Endothelial cell of hepatic sinusoid (primary cell): ENCODE measurements around the gene CNOT11.
"Not testable (repeated sequence)": the region's sequence is repeated elsewhere in the genome, so short reads cannot be mapped to it uniquely, and the experiment has no call there.

Source experiments
- in situ Hi-C: cut with HindIII; loops from 2 replicates; pipeline ENCODE4 v1.10.0; 2017; ENCODE audit warnings: low sequenced_read_pairs

The CNOT11 gene

DNA sequence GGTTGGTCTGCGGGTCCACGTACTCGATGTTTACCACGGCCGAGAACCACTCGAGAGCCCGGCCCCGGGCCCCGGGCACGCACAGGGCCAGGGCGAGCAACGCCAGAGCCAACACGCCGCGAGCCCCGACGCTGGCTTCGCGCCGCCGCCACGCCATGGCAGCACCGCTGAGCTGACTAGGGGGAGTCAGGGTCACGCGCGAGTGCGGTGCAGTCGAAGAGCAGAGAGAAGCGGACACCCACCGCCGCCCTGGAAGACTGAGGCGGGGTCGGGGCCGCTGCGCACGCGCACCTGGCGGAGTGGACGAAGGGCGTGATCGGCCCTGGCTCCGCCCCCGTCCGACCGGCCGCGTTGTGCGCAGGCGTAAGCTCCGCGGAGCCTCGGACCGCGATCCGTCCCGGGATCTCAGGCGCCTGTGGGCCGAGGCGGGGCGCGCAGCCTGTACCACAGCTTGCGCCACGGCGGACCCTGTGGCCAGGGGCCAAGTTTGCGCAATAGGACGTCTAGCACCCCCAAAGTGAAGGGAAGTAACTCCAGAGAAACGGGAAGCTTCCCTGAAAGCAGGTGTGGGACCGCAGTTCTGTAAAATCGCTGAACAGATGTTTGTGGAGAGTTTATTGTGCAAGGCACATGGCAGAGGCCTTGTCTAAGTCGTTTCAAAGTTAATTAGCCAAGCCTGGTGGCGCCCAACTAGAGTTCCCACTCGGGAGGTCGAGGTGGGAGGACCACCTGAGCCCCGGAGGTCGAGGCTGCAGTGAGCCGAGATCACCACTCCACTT, 55.9 kb downstream of the CNOT11 start, which contains the start of gene RNF149:
TSS of gene RNF149 (minus strand) at position 270 of the 779 bp plus-strand sequence. CDS start at position 157, 113 bp downstream.
- in situ Hi-C loops: no loop called here

DNA sequence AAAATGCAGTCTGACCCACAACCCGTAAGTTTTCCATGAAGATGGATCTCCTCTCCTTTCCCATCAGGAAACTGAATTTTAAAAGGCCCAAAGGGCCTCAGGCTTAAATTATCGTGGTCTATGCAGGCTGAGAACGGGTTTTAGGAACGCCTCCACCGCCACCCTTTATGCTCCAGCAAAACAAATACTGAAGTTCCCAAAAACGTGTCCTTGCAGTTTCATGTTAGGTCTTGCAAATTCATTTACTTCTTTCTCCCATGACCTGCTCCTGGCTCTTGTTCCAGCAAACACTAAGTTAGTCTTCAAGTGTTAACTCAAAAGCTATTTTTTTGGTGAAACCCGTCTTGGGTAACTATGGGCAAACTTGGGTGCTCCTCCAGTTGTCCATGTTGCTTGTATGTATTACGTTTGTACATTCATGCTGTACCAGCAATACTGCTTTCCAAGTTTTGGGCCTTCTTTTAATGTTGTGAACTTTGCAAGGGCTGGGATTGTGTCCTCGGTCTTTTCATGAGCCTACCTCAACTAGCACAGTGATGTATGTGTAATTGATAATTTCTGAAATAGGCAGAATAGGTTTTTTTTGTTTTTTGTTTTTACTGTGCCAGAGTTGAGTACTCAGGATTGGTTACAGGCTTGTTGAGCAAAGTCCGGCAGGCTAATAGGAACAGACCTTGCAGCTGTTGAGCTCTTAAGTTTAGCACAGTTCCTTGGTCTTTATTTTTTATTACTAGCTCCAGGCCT, 57.6 kb downstream of the CNOT11 start:
- in situ Hi-C loops: no loop called here

DNA sequence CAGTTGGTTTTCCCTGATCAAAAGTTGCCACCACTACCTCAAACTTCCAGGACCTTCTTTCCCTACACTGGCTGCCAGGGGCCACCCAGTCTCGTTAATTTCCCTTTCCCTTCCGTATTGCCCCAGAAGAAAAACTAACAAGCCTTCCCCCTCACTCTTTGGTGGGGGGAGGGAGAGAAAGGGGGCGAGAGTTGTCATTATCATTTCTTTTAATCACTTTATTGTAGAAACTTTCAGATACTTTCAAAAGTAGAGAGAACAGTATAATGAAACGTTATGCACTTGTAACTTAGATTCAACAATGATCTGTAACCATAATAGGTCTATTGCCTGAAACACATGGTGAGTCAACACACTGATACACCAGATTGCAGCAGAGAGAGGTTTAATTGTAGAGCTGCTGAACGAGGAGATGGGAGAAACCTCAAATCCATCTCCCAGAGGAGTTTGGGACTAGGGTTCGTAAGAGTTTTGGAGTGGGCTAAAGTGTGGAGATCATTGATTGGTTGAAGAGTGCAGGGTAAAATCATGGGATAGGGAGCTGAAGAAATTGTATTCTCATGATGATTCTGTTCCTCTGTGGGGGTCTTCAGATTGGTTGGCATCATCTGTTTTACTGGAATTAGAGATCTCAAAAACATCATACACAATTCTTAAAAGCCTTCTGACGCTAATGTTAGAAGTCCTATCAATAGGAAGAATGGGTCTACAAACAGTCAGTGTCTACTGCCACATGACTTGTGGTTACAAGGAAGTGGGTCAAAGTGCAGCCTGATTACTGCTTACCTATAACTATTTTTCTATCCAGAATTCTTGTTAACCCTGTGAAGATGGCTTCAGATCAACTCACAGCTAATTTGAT, 58.4 kb downstream of the CNOT11 start:
- in situ Hi-C loops: no loop called here

DNA sequence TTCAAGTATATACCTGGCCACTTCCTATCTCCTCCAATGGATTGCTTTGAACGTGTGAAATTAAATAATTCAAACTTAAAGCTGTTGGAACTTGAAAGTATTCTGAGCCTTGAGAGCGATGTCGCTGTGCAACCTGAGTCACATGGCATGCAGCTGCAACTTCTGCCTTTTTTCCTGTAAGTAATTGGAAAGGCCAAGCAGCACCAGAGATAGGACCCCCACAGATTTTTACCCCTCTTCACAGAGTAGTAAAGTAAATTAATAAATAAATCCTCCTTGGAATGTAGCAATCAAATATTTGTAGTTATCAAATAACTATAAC, 59.0 kb downstream of the CNOT11 start:
- in situ Hi-C loops: no loop called here

DNA sequence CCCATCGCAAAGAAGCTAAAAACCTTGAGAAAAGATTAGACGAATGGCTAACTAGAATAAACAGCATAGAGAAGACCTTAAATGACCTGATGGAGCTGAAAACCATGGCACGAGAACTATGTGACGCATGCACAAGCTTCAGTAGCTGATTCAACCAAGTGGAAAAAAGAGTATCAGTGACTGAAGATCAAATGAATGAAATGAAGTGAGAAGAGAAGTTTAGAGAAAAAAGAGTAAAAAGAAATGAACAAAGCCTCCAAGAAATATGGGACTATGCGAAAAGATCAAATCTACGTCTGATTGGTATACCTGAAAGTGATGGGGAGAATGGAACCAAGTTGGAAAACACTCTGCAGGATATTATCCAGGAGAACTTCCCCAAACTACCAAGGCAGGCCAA, 63.9 kb downstream of the CNOT11 start:
- in situ Hi-C loops: not testable (repeated sequence)
